ENCODE measurements around the gene ABCB1. TPM values are rescaled to one million over a fixed set of nuclear protein-coding genes. Genes with fewer than 3 reads are reported as not detected.

The ABCB1 gene
- total and polyA plus RNA-seq, 10 of the 15 experiments (the other 5 are each of a cell fraction or from before 2014, with no cell fraction given) = 0.40 to 13.9 (median 1.9) TPM

- DNase-seq (ENCODE audit: low read depth, low spot score) (no peak), FAIRE-seq (no peak), ATAC-seq (no peak)
- Histone ChIP-seq H3K79me2 (ENCODE audit: control insufficient read depth, insufficient read depth, low read length) (no peaks in the 10 kb centered on the region), H3K4me3 (no peak overlapping the region), H3K36me3 (ENCODE audit: control insufficient read depth in 2 of 2, insufficient read depth in 2 of 2, low read length in 1 of 2) (no peaks in the 10 kb centered on the region), H4K20me1 (ENCODE audit: control insufficient read depth, insufficient read depth) (no peaks in the 10 kb centered on the region), H3K27me3 (replicated peaks in 1 of 2; ENCODE audit: control insufficient read depth in 2 of 2, insufficient read depth in 2 of 2, low read length in 1 of 2) (no peaks in the 10 kb centered on the region), H2AFZ (ENCODE audit: control insufficient read depth, low read depth, low read length) (no peak overlapping the region), H3K9me3 (replicated peaks; ENCODE audit: control insufficient read depth, insufficient read depth, low read length) (no peaks in the 10 kb centered on the region), H3K4me1 (ENCODE audit: control insufficient read depth, insufficient read depth, low read length) (no peaks in the 10 kb centered on the region), H3K4me2 (ENCODE audit: control insufficient read depth, insufficient read depth) (no peak overlapping the region), H3K9ac (ENCODE audit: control insufficient read depth, insufficient read depth, low read length) (no peak overlapping the region), H3K27ac (ENCODE audit: control insufficient read depth, insufficient read depth) (no peak overlapping the region)
- WGBS (ENCODE audit: insufficient coverage, insufficient replicate concordance, low lambda C conversion rate, missing lambda C conversion rate) = 36% methylated on average over 6 of the region's 6 CpGs
- BruUV-seq (replicated peaks) = no TSS peak
- ChIA-PET CTCF (interaction anchor here (1.7 kb wide), 1 partner anchor 17 kb away, joined by 3 read pairs; no protein-coding TSS in a partner anchor), SMC1A (ENCODE audit: uncharacterized antibody, unreplicated experiment) (interaction anchor here (1.0 kb wide), 1 partner anchor 61 kb away, joined by 3 read pairs; no protein-coding TSS in a partner anchor), POLR2A (interaction anchor here (0.6 kb wide), 1 partner anchor 264 kb away, joined by 3 read pairs; no protein-coding TSS in a partner anchor), RAD21 (ENCODE audit: unreplicated experiment) (no interaction called here)
- TF ChIP-seq NFIC (IDR thresholded peaks at IDR 0.05; ENCODE audit: low read depth, low read length) (no peak), KDM1A (IDR thresholded peaks at IDR 0.05; ENCODE audit: borderline replicate concordance) (no peak)
- in situ Hi-C loops (cut with MboI) (no loop called here), intact Hi-C loops (cut with micrococcal nuclease; ENCODE audit: unreplicated experiment) (no loop called here)
Observed at GRCh38 chr7:87566311-87566900, 34.3 kb downstream of the ABCB1 start.

- Histone ChIP-seq H2AFZ (ENCODE audit: control insufficient read depth, low read depth, low read length) (no peak overlapping the region), H3K4me1 (ENCODE audit: control insufficient read depth, insufficient read depth, low read length) (no peaks in the 10 kb centered on the region), H3K27ac (ENCODE audit: control insufficient read depth, insufficient read depth) (no peak overlapping the region), H3K79me2 (ENCODE audit: control insufficient read depth, insufficient read depth, low read length) (no peaks in the 10 kb centered on the region), H3K36me3 (ENCODE audit: control insufficient read depth in 2 of 2, insufficient read depth in 2 of 2, low read length in 1 of 2) (no peaks in the 10 kb centered on the region), H3K9me3 (replicated peaks; ENCODE audit: control insufficient read depth, insufficient read depth, low read length) (no peaks in the 10 kb centered on the region), H3K4me3 (no peak overlapping the region), H3K4me2 (ENCODE audit: control insufficient read depth, insufficient read depth) (no peak overlapping the region), H4K20me1 (ENCODE audit: control insufficient read depth, insufficient read depth) (no peaks in the 10 kb centered on the region), H3K9ac (ENCODE audit: control insufficient read depth, insufficient read depth, low read length) (no peak overlapping the region), H3K27me3 (replicated peaks in 1 of 2; ENCODE audit: control insufficient read depth in 2 of 2, insufficient read depth in 2 of 2, low read length in 1 of 2) (no peaks in the 10 kb centered on the region)
- no peak for DNase-seq (ENCODE audit: low read depth, low spot score)
- TF ChIP-seq IKZF2 (IDR thresholded peaks at IDR 0.05) (no peak), ZNF384 (IDR thresholded peaks at IDR 0.05; ENCODE audit: borderline replicate concordance, low read depth, low read length) (no peak), ZNF217 (IDR thresholded peaks at IDR 0.05) (no peak), SUZ12 (IDR thresholded peaks at IDR 0.05; ENCODE audit: unreplicated experiment) (no peak)
- WGBS (ENCODE audit: insufficient coverage, insufficient replicate concordance, low lambda C conversion rate, missing lambda C conversion rate) = 15% methylated on average over 3 of the region's 3 CpGs
- intact Hi-C loops (cut with micrococcal nuclease; ENCODE audit: unreplicated experiment) (loop anchor here (2.0 kb wide), 1 partner anchor 253 kb away; no protein-coding TSS in a partner anchor), in situ Hi-C loops (cut with MboI) (no loop called here)
- BruUV-seq (replicated peaks) = no TSS peak
- SMC1A ChIA-PET (ENCODE audit: uncharacterized antibody, unreplicated experiment) = interaction anchor here (1.0 to 2.6 kb wide), 4 partner anchors 10 to 60 kb away, joined by 3 to 10 read pairs (median 6); no protein-coding TSS in a partner anchor
- CTCF ChIA-PET = interaction anchor here (2.4 to 5.7 kb wide), 2 partner anchors 10 to 18 kb away, joined by 8 to 39 read pairs; no protein-coding TSS in a partner anchor
- no peak for ATAC-seq
- POLR2A ChIA-PET = interaction anchor here (0.6 kb wide), 1 partner anchor 263 kb away, joined by 3 read pairs; no protein-coding TSS in a partner anchor
- RAD21 ChIA-PET (ENCODE audit: unreplicated experiment) = no interaction called here
- FAIRE-seq = no peak
Observed at GRCh38 chr7:87565877-87566276, 34.8 kb downstream of the ABCB1 start.

All from GM12878 (cell line).